NCI-H1105 treated with DMSO at 0.1 percent for 48 hours (cell line): Measurements from ENCODE around the gene MCTP2.

Experiments
- DNase-seq: peaks from one replicate; lab custom pipeline; 2025; lab: John Stamatoyannopoulos, UW

The MCTP2 gene

DNA sequence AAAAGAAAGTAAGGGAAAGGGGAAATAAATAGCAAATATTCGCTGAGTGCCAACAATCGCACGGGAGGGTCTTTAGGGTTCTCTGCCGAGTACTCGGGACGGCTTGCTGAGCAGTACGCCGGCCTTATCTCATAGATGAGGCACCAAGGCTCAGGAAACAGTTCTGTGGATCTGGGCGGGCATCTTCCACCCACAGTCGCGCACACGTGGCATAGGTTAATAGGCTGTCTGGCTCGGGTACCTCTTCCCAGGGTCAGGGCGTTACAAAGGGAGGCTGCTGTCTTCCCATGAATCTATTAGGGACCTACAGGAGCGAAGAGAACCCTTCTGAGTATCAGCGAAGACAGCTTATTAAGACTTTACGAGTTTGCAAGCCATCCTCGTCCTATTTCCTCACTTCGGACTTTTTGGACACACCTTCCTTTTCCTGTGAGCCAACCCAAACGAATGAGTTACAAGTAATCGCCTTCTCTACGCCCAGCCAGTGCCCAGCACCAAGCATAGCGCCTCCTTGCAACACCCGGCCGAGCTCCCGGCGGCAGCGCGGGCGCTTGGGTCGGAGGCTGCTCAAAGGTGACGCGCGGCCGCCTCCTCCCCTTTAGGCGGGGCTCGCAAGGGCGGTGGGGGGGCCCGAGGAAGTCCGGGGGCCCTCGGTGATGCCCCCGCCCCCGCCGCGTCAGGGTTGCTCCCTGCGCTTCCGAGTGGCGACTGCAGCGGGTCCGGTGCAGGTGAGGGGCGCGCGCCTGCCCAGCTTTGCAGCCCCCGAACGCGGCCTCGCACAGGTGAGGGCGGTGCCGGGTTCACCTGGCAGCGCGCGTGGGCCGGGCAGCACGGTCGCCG, at the start of gene MCTP2:
TSS of gene MCTP2 (plus strand) at position 679 of the 840 bp plus-strand sequence. CDS start 66,705 bp downstream, outside the sequence.
- DNase-seq = peak; percentile 28

GRCh38 chr15:94182883-94183282, 48.5 kb upstream of the MCTP2 start:
- DNase-seq = no peak

GRCh38 chr15:94185547-94186236, 45.7 kb upstream of the MCTP2 start:
- no peak for DNase-seq

GRCh38 chr15:94186770-94187331, 44.5 kb upstream of the MCTP2 start:
- no peak for DNase-seq

GRCh38 chr15:94193906-94194305, 37.5 kb upstream of the MCTP2 start:
- no peak for DNase-seq

DNA sequence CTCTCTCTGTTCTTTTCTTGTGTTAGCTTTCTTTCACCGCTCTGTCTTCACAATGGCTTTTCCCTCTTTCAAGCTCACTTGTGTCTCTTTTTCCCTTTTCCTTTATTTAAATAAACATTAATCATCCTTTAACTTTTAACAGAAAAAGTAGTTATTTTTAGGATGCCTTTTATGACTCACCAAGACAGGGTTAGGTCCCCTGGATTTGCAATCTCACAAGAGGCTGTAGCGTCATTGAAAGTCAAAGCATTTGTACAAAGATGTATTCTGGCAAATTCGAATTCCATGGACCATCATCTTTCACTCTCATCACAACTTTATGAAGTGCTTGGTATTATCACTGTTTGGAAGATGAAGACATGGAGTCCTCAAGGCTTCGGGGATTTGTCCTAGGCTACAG, 34.8 kb upstream of the MCTP2 start:
- no peak for DNase-seq

DNA sequence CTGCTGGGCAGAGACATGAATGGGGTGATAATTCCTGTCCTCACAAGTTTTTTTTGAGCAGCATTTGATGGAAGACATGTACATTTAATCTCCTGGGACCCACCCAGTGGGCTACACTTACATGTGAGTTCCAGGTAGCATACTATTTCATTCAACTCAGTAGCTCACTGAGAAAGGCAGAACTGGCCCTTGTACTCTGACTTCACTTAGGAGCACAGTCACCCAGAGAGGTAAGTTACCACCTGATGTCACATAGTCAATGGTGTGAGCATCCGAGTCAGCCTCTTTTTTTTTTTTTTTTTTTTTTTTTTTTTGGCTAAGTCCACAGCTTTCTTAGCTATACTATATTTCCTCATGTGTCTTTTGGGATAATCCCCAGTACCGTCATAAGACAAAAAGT, 32.7 kb upstream of the MCTP2 start:
- no peak for DNase-seq

- DNase-seq = no peak
Measured at GRCh38 chr15:94199725-94200124, 31.6 kb upstream of the MCTP2 start.

DNA sequence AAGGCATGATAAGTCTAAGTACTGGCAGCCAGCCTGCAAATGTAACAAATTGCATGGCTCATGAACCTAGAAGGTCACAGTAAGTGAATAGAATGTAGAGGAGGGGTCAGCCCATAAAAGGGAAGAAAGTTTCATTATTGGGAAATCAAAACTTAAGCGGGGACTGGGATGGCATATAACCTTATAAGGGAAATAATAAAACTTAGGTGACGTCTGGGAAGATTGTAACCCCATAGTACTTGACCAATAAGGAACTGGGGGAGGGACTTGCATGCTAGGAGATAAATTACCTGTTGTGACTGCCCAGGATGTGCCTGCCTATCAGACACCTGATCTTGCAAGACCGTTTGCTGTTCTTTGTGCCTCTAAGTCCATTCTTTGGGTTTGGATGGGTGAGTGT, 28.1 kb upstream of the MCTP2 start:
- no peak for DNase-seq

- DNase-seq = no peak
Measured at GRCh38 chr15:94205366-94205765, 26.0 kb upstream of the MCTP2 start.

GRCh38 chr15:94206463-94207167, 24.7 kb upstream of the MCTP2 start:
- DNase-seq = no peak

GRCh38 chr15:94212291-94212690, 19.1 kb upstream of the MCTP2 start:
- no peak for DNase-seq

DNA sequence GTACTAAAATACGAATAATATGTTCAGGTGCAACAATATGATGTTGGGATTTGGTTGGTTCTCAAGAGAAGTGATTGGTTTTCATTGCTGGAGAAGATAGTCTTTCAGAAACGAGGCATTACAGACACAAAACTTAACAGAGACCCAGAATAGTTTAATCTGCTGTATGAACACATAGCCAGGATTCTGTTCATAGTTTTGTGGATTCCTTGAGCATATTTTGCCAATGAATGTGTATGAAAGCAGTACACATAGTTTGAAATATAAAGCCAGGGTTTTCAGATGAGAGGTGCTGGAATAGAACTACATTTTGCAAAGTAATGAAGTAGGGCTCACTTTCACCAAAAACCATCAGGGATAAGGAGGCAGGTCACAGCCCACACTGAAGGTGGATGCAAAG, 5.7 kb upstream of the MCTP2 start:
- DNase-seq = no peak

DNA sequence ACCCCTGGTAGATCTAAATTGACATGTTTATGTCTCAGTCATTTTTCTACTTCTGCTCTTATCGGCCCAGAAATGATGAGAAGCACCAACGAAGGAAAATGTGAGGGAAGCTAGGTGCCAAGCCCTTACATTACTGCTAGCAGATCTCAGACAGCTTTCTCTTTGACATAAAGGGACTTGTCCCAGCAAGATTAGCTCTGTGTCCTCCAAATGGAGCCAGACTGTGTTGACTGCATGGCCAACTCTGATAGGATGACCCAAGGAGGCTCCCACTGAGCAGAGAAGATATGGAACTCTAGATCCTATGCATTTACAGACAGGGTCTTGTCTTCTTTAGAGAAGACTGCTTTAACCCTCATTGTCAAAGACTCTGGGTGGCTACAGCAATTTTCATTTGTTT, 2.8 kb upstream of the MCTP2 start:
- DNase-seq = no peak

GRCh38 chr15:94229591-94230369, 1.6 kb upstream of the MCTP2 start:
- DNase-seq = no peak

DNA sequence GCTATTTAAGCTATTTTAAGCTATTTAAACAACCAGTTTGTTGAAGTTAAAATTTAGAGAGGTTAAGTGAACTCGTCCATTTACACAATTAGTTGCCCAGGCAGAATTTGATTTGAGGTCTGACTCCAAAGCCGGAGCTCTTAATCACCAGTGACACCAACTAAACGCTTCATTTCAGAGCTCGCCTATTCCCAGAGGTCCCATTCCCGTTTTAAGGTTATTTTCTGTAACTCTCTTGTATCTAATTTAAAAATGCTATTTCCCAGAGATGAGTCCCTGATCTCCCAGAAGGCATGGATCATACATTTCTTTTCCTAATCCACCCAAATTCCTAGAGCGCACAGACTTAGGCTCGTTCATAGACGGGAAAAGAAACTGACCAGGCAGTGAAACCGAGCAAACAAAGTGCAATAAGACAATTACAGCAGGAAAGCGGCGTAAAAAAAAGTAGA, 904 bp upstream of the MCTP2 start:
- no peak for DNase-seq

DNA sequence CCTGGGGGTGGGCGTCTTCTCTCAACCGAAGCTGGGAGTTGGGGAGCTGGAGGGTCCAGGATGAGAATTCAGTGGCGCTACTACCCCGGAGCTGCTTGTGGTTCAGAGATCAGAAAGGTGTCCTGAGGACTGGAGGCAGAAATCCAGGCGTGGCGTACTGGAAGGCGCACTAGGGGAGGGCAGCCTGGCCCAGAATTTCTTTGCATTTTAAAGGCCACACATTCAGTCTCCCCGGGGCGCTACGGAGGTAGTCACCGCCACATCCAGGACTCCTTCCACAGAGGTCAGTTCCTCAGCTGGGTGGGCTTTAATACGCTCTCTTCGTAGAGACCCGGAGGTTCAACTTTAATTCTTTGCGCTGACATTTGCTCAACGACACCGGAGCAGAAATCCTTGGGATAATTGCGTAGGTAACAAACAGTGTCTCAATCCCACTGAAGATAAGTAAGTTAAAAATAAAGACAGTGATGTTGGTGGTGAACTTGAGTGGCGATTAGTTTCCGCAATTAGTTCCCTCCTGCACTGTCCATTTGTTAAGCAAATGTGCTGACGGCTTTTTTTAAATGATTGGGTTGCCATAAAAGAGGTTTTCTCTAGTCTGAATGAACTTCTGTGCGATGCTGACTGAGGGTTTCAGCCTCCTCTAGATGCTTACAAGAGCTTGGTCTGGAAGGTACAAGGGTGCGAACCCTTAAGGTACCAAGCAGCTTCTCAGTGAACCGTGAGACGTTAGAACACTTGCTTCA, 535 bp downstream of the MCTP2 start:
- DNase-seq = peak; percentile 10

DNA sequence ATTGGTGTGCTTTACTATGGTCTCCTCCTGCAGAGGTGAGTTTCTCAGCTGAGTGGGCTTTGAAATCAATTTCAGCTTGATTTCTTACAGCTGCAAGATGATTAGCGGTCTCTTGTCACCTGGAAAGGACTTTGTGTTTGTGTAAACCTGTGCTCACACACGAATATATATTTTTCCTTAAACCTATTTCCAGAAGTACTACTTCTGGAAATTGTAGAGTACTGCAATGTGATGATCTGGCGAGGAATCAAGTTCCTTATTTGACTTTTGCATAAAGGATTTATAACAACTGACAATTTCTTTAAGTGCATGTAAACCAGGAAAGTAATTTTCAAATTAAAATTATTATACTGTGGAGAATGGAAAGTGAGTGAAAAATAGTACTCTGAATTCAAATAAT, 2.1 kb downstream of the MCTP2 start:
- peak; percentile 4 for DNase-seq

- no peak for DNase-seq
Measured at GRCh38 chr15:94234300-94234699, 2.9 kb downstream of the MCTP2 start.

GRCh38 chr15:94235041-94235440, 3.7 kb downstream of the MCTP2 start:
- no peak for DNase-seq

DNA sequence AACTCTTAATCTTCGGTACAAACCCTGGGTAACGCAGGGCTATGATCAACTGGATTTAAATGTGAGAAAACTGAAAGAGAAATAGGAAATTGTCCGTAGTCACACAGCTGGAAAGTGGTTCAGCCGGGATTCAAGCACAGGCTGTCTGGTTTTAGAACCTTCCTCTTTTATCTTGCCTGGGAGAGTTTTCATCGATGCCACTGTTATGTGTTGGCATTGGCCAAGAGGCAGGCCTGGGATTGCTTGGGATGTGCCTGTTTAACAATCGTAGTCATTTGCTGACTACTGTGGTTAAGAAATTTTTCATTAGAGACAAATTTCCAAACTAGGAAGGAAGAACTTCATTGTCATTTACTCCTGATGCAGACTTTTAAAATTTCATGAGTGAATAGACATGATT, 4.3 kb downstream of the MCTP2 start:
- no peak for DNase-seq
